CD4-positive, CD25-positive, alpha-beta regulatory T cell (primary cell): ENCODE measurements around the gene IRF9. TPM values are rescaled to one million over a fixed set of nuclear protein-coding genes. Genes with fewer than 3 reads are reported as not detected.

Source experiments
- ATAC-seq, 2 donors: fragments of 150-1000 bp; cut with Tn5 transposase; one replicate each; pipeline ENCODE4 v1.10.0; 2021; ENCODE audit warnings: low read depth in 2 of 2, moderate number of reproducible peaks in 2 of 2, moderate library complexity in 1 of 2
- DNase-seq, 3 donors: peaks; one replicate each; pipeline versions ENCODE4 v3.0.0 to v3.0.0-alpha.2; 2012 to 2022; ENCODE audit warnings: mixed read lengths in 1 of 3
- H3K27ac ChIP-seq: one replicate; pipeline ENCODE4 v1.7.0; 2013; ENCODE audit warnings: mild to moderate bottlenecking, low read length; ENCODE audit not compliant: insufficient read depth, poor library complexity, severe bottlenecking
- H3K27me3 ChIP-seq: one replicate; pipeline ENCODE4 v1.7.0; 2013; ENCODE audit warnings: low read length; ENCODE audit not compliant: control insufficient read depth, insufficient read depth
- H3K36me3 ChIP-seq: one replicate; pipeline ENCODE4 v1.7.0; 2013; ENCODE audit warnings: mild to moderate bottlenecking, low read length, moderate library complexity; ENCODE audit not compliant: control insufficient read depth, insufficient read depth
- H3K4me1 ChIP-seq: 2 replicates; pipeline ENCODE4 v1.7.0; 2013; ENCODE audit warnings: mild to moderate bottlenecking, low read length; ENCODE audit not compliant: insufficient read depth, control insufficient read depth, poor library complexity, severe bottlenecking
- H3K4me3 ChIP-seq: one replicate; pipeline ENCODE4 v1.7.0; 2013; ENCODE audit warnings: low read depth, mild to moderate bottlenecking, low read length, moderate library complexity
- H3K9me3 ChIP-seq, 2 experiments: 1 replicate in 1 of 2; 2 replicates in 1 of 2; pipeline ENCODE4 v1.7.0; 2013; ENCODE audit warnings: low read length in 2 of 2, mild to moderate bottlenecking in 1 of 2, moderate library complexity in 1 of 2; ENCODE audit not compliant: control insufficient read depth in 2 of 2
- H3K27ac Mint-ChIP-seq, 3 donors: one replicate each; pipeline ENCODE4 v1.8.0; 2020 to 2022; ENCODE audit warnings: mild to moderate bottlenecking in 3 of 3, mixed read lengths in 3 of 3, moderate library complexity in 2 of 3
- H3K27me3 Mint-ChIP-seq: one replicate; pipeline ENCODE4 v1.8.0; 2022; ENCODE audit warnings: mild to moderate bottlenecking, mixed read lengths
- H3K36me3 Mint-ChIP-seq: one replicate; pipeline ENCODE4 v1.8.0; 2020; ENCODE audit warnings: mixed read lengths
- H3K4me1 Mint-ChIP-seq, 4 donors: one replicate each; pipeline ENCODE4 v1.8.0; 2020 to 2022; ENCODE audit warnings: mixed read lengths in 4 of 4, mild to moderate bottlenecking in 1 of 4
- H3K4me3 Mint-ChIP-seq, 4 donors: one replicate each; pipeline ENCODE4 v1.8.0; 2020 to 2022; ENCODE audit warnings: mild to moderate bottlenecking in 4 of 4, mixed read lengths in 4 of 4, moderate library complexity in 3 of 4
- H3K9me3 Mint-ChIP-seq, 7 donors: one replicate each; pipeline ENCODE4 v1.8.0; 2020 to 2022; ENCODE audit warnings: mixed read lengths in 7 of 7, mild to moderate bottlenecking in 3 of 7, moderate library complexity in 2 of 7
- polyA plus RNA-seq, 4 donors: library from polyadenylated mRNA; unstranded; fragments of 300-500 nt; fragmentation: Illumina TruSeq; gene quantifications; one replicate each; pipeline ENCODE4 v1.2.3, GENCODE V29; 2021
- total RNA-seq: library from RNA; stranded (reverse); gene quantifications from one replicate; pipeline ENCODE4 v1.2.3, GENCODE V29; 2022

Gene IRF9
- total and polyA plus RNA-seq, 5 donors from 2014 or later, result 105 to 369 (median 127) TPM

GRCh38 chr14:24127673-24128072 lies 33.4 kb upstream of the IRF9 start:
- no peak overlapping the region for H3K27ac Mint-ChIP-seq
- no peak overlapping the region for H3K4me3 Mint-ChIP-seq
- no peaks in the 10 kb centered on the region for H3K9me3 ChIP-seq
- no peaks in the 10 kb centered on the region for H3K27me3 ChIP-seq
- DNase-seq (no peak), ATAC-seq (no peak)
- H3K36me3 Mint-ChIP-seq, result peaks cover 21% of the 10 kb centered on the region
- peaks cover 0 to 23% (median 12%) of the 10 kb centered on the region in 4 donors for H3K4me1 Mint-ChIP-seq
- H3K4me1 ChIP-seq, result peaks cover 11% of the 10 kb centered on the region
- H3K9me3 Mint-ChIP-seq, result no peaks in the 10 kb centered on the region
- peaks cover 15% of the 10 kb centered on the region for H3K36me3 ChIP-seq
- no peak overlapping the region for H3K27ac ChIP-seq
- H3K4me3 ChIP-seq, result no peak overlapping the region
- no peaks in the 10 kb centered on the region for H3K27me3 Mint-ChIP-seq

- no peak for ATAC-seq
- Histone ChIP-seq H3K27ac (no peak overlapping the region), H3K4me1 (peaks cover 15% of the 10 kb centered on the region), H3K36me3 (no peaks in the 10 kb centered on the region), H3K9me3 (no peaks in the 10 kb centered on the region), H3K4me3 (no peak overlapping the region), H3K27me3 (no peaks in the 10 kb centered on the region)
- Mint-ChIP-seq H3K27me3 (peaks cover 4% of the 10 kb centered on the region), H3K9me3 (no peaks in the 10 kb centered on the region), H3K4me3 (no peak overlapping the region), H3K27ac (no peak overlapping the region), H3K4me1 (peaks cover 5 to 29% (median 18%) of the 10 kb centered on the region in 4 donors), H3K36me3 (peaks cover 8% of the 10 kb centered on the region)
- DNase-seq, result no peak
Observed at GRCh38 chr14:24129410-24129998, 31.6 kb upstream of the IRF9 start.

- Mint-ChIP-seq H3K9me3 (peaks cover 0 to 1% (median 0%) of the 10 kb centered on the region in 7 donors), H3K36me3 (peaks cover 4% of the 10 kb centered on the region), H3K4me1 (peaks cover 9 to 33% (median 22%) of the 10 kb centered on the region in 4 donors), H3K27me3 (peaks cover 4% of the 10 kb centered on the region), H3K27ac (peak within 1 kb of the TSS in 2 of 3 donors; percentile 9 to 62), H3K4me3 (peak within 1 kb of the TSS in 3 of 4 donors; percentile 19 to 61 (median 58))
- DNase-seq, result no peak
- Histone ChIP-seq H3K36me3 (no peaks in the 10 kb centered on the region), H3K4me3 (no peak within 1 kb of the TSS), H3K27me3 (no peaks in the 10 kb centered on the region), H3K27ac (no peak within 1 kb of the TSS), H3K9me3 (no peaks in the 10 kb centered on the region), H3K4me1 (peaks cover 20% of the 10 kb centered on the region)
- no peak for ATAC-seq
Observed at GRCh38 chr14:24130380-24130716, 30.7 kb upstream of the IRF9 start, which contains the start of gene FITM1. TSS of gene FITM1 (plus strand) at chr14:24130659. CDS start at chr14:24131564, 905 bp downstream.

DNA sequence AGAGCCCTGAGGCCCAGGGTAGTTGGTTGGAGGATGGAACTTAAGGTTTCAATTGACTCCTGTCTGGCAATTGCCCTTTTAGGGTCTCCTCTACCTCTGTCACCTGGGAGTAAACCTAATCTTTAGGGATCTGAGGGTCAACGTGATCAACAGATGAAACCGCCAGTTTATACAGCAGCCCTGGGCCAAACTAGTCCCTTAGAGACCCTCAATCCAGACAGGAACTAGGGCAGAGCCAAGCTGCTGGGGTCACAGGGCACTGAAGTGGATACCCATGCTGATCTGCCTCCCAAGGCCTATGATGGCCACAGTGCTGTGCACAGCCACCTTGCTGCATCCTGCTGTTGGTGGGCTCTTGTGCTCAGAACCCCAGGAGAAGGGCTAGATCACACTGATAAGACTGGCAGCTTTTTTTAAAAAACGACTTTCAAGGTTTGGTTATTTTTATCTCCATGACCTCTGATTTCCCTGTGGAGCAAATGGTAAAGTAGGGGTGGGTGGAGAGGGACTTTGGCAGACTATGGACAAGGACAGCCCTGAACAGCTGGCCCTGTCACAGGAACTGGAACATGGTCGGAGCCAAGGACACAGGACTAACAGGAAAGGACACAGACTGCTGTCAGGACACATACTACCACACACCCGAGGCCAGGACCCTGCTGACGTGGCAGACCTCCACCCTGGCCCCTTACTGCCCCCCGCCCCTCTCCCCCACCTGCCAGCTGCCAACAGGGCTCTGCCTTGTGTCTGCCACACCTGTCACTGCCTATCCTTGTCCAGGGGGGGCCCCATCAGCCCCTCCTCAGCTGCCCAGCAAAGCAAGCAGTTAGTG lies 30.1 kb upstream of the IRF9 start:
- Histone ChIP-seq H3K9me3 (no peaks in the 10 kb centered on the region), H3K27me3 (no peaks in the 10 kb centered on the region), H3K27ac (no peak overlapping the region), H3K36me3 (no peaks in the 10 kb centered on the region), H3K4me3 (no peak overlapping the region), H3K4me1 (peaks cover 24% of the 10 kb centered on the region)
- ATAC-seq (no peak), DNase-seq (no peak)
- peak overlapping the region in 2 of 3 donors; percentile 9 to 62 for H3K27ac Mint-ChIP-seq
- peaks cover 4% of the 10 kb centered on the region for H3K36me3 Mint-ChIP-seq
- peaks cover 0 to 1% (median 0%) of the 10 kb centered on the region in 7 donors for H3K9me3 Mint-ChIP-seq
- peak overlapping the region in 2 of 4 donors; percentile 19 to 61 for H3K4me3 Mint-ChIP-seq
- H3K27me3 Mint-ChIP-seq, result peaks cover 4% of the 10 kb centered on the region
- peaks cover 10 to 36% (median 26%) of the 10 kb centered on the region in 4 donors for H3K4me1 Mint-ChIP-seq

GRCh38 chr14:24131549-24131966 lies 29.5 kb upstream of the IRF9 start:
- Mint-ChIP-seq H3K36me3 (peaks cover 4% of the 10 kb centered on the region), H3K4me1 (peaks cover 10 to 38% (median 27%) of the 10 kb centered on the region in 4 donors), H3K9me3 (peaks cover 0 to 1% (median 0%) of the 10 kb centered on the region in 7 donors), H3K4me3 (peak overlapping the region in 2 of 4 donors; percentile 10 to 29), H3K27ac (peak overlapping the region; percentile 91 to 95 (median 93)), H3K27me3 (peaks cover 4% of the 10 kb centered on the region)
- ATAC-seq, result no peak
- Histone ChIP-seq H3K9me3 (no peaks in the 10 kb centered on the region), H3K36me3 (no peaks in the 10 kb centered on the region), H3K27ac (peak overlapping the region; percentile 41), H3K27me3 (no peaks in the 10 kb centered on the region), H3K4me1 (peaks cover 27% of the 10 kb centered on the region), H3K4me3 (no peak overlapping the region)
- no peak for DNase-seq

DNA sequence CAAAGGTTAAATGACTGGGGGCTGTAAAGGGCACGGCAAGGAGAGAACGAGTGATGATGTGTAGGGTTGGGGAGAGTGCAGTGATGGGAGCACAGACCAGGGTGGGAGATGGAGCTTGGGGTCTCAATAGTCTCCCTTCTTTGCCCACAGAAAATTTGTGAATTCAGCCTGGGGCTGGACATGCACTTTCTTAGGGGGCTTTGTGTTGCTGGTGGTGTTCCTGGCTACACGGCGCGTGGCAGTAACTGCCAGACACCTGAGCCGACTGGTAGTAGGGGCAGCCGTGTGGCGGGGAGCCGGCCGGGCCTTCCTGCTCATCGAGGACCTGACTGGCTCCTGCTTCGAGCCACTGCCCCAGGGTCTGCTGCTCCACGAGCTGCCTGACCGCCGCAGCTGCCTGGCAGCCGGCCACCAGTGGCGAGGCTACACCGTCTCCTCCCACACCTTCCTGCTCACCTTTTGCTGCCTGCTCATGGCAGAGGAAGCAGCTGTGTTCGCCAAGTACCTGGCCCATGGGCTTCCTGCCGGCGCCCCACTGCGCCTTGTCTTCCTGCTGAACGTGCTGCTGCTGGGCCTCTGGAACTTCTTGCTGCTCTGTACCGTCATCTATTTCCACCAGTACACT lies 28.9 kb upstream of the IRF9 start:
- H3K9me3 ChIP-seq, result no peaks in the 10 kb centered on the region
- H3K27ac ChIP-seq, result peak overlapping the region; percentile 41
- H3K36me3 ChIP-seq, result no peaks in the 10 kb centered on the region
- no peaks in the 10 kb centered on the region for H3K27me3 ChIP-seq
- Mint-ChIP-seq H3K36me3 (peaks cover 8% of the 10 kb centered on the region), H3K27me3 (peaks cover 4% of the 10 kb centered on the region), H3K9me3 (peaks cover 0 to 1% (median 0%) of the 10 kb centered on the region in 7 donors), H3K4me1 (peaks cover 10 to 44% (median 33%) of the 10 kb centered on the region in 4 donors), H3K27ac (peak overlapping the region; percentile 93 to 95 (median 93)), H3K4me3 (peak overlapping the region; percentile 40 to 81 (median 70))
- DNase-seq (peak in 2 of 3 donors; percentile 43 to 57), ATAC-seq (no peak)
- H3K4me1 ChIP-seq, result peaks cover 33% of the 10 kb centered on the region
- no peak overlapping the region for H3K4me3 ChIP-seq

DNA sequence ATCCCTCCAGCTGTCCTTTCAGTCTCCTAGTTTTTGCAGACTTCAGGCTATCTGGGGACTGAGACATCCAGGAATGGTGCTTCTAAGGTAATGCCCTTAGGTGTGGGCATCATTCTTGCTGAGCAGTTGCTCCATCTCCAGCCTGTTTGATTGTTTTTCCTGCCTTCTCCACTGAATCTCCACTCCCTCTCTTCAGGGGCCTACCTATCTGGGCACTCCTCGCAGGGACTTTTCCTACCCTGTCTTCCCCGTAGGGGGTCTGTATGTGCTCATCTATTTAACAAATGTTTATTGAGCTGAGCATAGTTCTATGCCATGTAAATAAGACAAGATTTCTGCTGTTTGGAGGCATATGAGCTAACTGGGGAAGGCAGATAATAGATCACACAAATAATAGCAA lies 28.1 kb upstream of the IRF9 start:
- Mint-ChIP-seq H3K4me3 (peak overlapping the region in 3 of 4 donors; percentile 40 to 81 (median 59)), H3K27ac (peak overlapping the region; percentile 90 to 95 (median 93)), H3K36me3 (peaks cover 10% of the 10 kb centered on the region), H3K4me1 (peaks cover 10 to 48% (median 37%) of the 10 kb centered on the region in 4 donors), H3K27me3 (peaks cover 4% of the 10 kb centered on the region), H3K9me3 (peaks cover 0 to 1% (median 0%) of the 10 kb centered on the region in 7 donors)
- Histone ChIP-seq H3K27ac (peak overlapping the region; percentile 41), H3K27me3 (no peaks in the 10 kb centered on the region), H3K9me3 (no peaks in the 10 kb centered on the region), H3K4me1 (peaks cover 41% of the 10 kb centered on the region), H3K4me3 (no peak overlapping the region), H3K36me3 (peaks cover 6% of the 10 kb centered on the region)
- ATAC-seq (no peak), DNase-seq (no peak)
